HEK293 (cell line): ENCODE measurements around the gene EDIL3.

Source experiments
- BCL11A ChIP-seq: fragments of 450-650 bp; formaldehyde crosslinking; IDR thresholded peaks from 2 replicates; pipeline ENCODE4 v1.5.1; 2016; ENCODE audit warnings: low read depth, missing biosample characterization, missing genetic modification characterization
- MYNN ChIP-seq: fragments of 450-650 bp; formaldehyde crosslinking; IDR thresholded peaks from 2 replicates; pipeline ENCODE4 v1.5.1; 2016; ENCODE audit warnings: missing biosample characterization, missing genetic modification characterization, borderline replicate concordance
- PRDM6 ChIP-seq: fragments of 450-650 bp; formaldehyde crosslinking; IDR thresholded peaks from 2 replicates; pipeline ENCODE4 v1.5.1; 2017; ENCODE audit warnings: missing biosample characterization, missing genetic modification characterization
- WT1 ChIP-seq: fragments of 450-650 bp; formaldehyde crosslinking; IDR thresholded peaks from 2 replicates; pipeline ENCODE4 v1.5.1; 2016; ENCODE audit warnings: missing biosample characterization, missing genetic modification characterization
- ZNF16 ChIP-seq: fragments of 450-650 bp; formaldehyde crosslinking; IDR thresholded peaks from 2 replicates; pipeline ENCODE4 v1.5.1; 2016; ENCODE audit warnings: low read depth, missing biosample characterization, missing genetic modification characterization
- ZNF169 ChIP-seq: fragments of 450-650 bp; formaldehyde crosslinking; IDR thresholded peaks from 2 replicates; pipeline ENCODE4 v1.5.1; 2016; ENCODE audit warnings: missing biosample characterization, missing genetic modification characterization
- ZNF2 ChIP-seq: fragments of 450-650 bp; formaldehyde crosslinking; IDR thresholded peaks from 2 replicates; pipeline ENCODE4 v1.5.1; 2016; ENCODE audit warnings: missing biosample characterization, missing genetic modification characterization
- ZNF274 ChIP-seq, 2 experiments: fragments of 200-500 bp in 1 of 2; fragments of 450-650 bp in 1 of 2; sonication (Bioruptor generic) in 1 of 2; formaldehyde crosslinking in 1 of 2; IDR thresholded peaks; 2 replicates each; pipeline versions ENCODE4 v1.5.1 to v1.6.1; 2014 to 2016; ENCODE audit warnings: borderline replicate concordance in 1 of 2, inconsistent platforms in 1 of 2, low read length in 1 of 2, missing biosample characterization in 1 of 2, missing genetic modification characterization in 1 of 2
- ZNF311 ChIP-seq: fragments of 450-650 bp; formaldehyde crosslinking; IDR thresholded peaks from 2 replicates; pipeline ENCODE4 v1.5.1; 2017; ENCODE audit warnings: missing biosample characterization, missing genetic modification characterization, borderline replicate concordance
- ZNF341 ChIP-seq: fragments of 450-650 bp; formaldehyde crosslinking; IDR thresholded peaks from 2 replicates; pipeline ENCODE4; 2016; ENCODE audit warnings: low read depth, missing biosample characterization, missing genetic modification characterization
- ZNF510 ChIP-seq: fragments of 450-650 bp; formaldehyde crosslinking; IDR thresholded peaks from 2 replicates; pipeline ENCODE4 v1.5.1; 2018; ENCODE audit warnings: mild to moderate bottlenecking, missing genetic modification characterization, missing biosample characterization; ENCODE audit not compliant: insufficient replicate concordance
- ZNF555 ChIP-seq: fragments of 450-650 bp; formaldehyde crosslinking; conservative IDR thresholded peaks from 2 replicates; pipeline ENCODE4 v1.5.1; 2017; ENCODE audit warnings: missing biosample characterization, mild to moderate bottlenecking, missing genetic modification characterization, inconsistent platforms
- ZNF561 ChIP-seq: fragments of 450-650 bp; IDR thresholded peaks from 2 replicates; pipeline ENCODE4 v1.5.1; 2018; ENCODE audit warnings: missing biosample characterization, missing genetic modification characterization, borderline replicate concordance
- ZNF660 ChIP-seq: fragments of 450-650 bp; IDR thresholded peaks from 2 replicates; pipeline ENCODE4 v1.5.1; 2018; ENCODE audit warnings: missing biosample characterization, mild to moderate bottlenecking, missing genetic modification characterization
- TF ChIP-seq, protein P1 (sequence below): fragments of 450-650 bp; formaldehyde crosslinking; IDR thresholded peaks from 2 replicates; pipeline ENCODE4 v1.5.1; 2016; ENCODE audit warnings: missing biosample characterization, missing genetic modification characterization
- TF ChIP-seq, protein P2 (sequence below): fragments of 450-650 bp; formaldehyde crosslinking; IDR thresholded peaks from 2 replicates; pipeline ENCODE4 v1.5.1; 2016; ENCODE audit warnings: missing biosample characterization, missing genetic modification characterization, borderline replicate concordance

EDIL3 gene

DNA sequence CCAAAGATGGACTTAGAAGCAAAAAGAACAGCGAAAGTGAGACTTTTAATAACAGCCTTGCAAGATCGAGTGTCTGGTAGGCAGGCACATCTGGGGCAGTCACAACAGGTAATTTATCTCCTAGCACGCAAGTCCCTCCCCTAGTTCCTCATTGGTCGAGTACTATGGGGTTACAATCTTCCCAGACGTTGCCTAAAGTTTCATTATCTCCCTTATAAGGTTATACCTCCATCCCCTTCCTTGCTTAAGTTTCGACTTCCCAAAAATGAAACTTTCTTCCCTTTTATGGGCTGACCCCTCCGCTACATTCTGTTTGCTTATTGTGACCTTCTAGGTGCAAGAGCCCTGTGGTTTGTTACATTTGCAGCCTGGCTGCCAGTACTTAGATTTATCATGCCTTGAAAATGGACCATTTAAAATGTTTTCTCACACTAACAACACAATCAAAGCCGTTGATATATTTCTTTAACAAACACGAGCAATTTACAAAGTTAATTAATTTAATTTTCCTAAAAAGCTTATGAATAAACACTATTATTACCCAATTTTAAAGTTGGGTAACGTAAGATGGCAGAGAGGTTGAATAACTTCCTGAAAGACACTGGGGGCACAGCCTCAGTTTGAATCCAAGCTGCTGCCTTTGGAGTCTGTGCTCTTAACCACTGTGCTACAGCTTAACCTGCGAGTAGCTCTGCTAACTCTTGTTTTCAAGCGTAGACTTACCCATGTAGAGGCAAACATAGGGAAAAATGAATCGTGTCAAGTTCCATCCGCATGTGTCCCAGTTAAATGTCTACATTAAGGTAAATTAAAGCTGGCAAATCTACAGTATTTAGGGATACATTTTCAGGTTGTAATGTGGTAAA is 91.7 kb downstream of the EDIL3 start (continued):
- TF ChIP-seq, protein P1, sequence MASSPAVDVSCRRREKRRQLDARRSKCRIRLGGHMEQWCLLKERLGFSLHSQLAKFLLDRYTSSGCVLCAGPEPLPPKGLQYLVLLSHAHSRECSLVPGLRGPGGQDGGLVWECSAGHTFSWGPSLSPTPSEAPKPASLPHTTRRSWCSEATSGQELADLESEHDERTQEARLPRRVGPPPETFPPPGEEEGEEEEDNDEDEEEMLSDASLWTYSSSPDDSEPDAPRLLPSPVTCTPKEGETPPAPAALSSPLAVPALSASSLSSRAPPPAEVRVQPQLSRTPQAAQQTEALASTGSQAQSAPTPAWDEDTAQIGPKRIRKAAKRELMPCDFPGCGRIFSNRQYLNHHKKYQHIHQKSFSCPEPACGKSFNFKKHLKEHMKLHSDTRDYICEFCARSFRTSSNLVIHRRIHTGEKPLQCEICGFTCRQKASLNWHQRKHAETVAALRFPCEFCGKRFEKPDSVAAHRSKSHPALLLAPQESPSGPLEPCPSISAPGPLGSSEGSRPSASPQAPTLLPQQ (tag by site-specific recombination), result peak; percentile 23; the same call in 1 of the 2 replicates
- TF ChIP-seq ZNF16, result no peak
- peak; percentile 92 for TF ChIP-seq PRDM6 (tag by site-specific recombination)
- 0 out of 2 replicates have a peak, but pooled peaks have one; percentile 47 for TF ChIP-seq BCL11A (tag by site-specific recombination)
- TF ChIP-seq ZNF341, result peak; percentile 50; the same call in 1 of the 2 replicates
- no peak for TF ChIP-seq ZNF311 (tag by site-specific recombination)
- TF ChIP-seq, protein P2, sequence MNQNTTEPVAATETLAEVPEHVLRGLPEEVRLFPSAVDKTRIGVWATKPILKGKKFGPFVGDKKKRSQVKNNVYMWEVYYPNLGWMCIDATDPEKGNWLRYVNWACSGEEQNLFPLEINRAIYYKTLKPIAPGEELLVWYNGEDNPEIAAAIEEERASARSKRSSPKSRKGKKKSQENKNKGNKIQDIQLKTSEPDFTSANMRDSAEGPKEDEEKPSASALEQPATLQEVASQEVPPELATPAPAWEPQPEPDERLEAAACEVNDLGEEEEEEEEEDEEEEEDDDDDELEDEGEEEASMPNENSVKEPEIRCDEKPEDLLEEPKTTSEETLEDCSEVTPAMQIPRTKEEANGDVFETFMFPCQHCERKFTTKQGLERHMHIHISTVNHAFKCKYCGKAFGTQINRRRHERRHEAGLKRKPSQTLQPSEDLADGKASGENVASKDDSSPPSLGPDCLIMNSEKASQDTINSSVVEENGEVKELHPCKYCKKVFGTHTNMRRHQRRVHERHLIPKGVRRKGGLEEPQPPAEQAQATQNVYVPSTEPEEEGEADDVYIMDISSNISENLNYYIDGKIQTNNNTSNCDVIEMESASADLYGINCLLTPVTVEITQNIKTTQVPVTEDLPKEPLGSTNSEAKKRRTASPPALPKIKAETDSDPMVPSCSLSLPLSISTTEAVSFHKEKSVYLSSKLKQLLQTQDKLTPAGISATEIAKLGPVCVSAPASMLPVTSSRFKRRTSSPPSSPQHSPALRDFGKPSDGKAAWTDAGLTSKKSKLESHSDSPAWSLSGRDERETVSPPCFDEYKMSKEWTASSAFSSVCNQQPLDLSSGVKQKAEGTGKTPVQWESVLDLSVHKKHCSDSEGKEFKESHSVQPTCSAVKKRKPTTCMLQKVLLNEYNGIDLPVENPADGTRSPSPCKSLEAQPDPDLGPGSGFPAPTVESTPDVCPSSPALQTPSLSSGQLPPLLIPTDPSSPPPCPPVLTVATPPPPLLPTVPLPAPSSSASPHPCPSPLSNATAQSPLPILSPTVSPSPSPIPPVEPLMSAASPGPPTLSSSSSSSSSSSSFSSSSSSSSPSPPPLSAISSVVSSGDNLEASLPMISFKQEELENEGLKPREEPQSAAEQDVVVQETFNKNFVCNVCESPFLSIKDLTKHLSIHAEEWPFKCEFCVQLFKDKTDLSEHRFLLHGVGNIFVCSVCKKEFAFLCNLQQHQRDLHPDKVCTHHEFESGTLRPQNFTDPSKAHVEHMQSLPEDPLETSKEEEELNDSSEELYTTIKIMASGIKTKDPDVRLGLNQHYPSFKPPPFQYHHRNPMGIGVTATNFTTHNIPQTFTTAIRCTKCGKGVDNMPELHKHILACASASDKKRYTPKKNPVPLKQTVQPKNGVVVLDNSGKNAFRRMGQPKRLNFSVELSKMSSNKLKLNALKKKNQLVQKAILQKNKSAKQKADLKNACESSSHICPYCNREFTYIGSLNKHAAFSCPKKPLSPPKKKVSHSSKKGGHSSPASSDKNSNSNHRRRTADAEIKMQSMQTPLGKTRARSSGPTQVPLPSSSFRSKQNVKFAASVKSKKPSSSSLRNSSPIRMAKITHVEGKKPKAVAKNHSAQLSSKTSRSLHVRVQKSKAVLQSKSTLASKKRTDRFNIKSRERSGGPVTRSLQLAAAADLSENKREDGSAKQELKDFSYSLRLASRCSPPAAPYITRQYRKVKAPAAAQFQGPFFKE (tag by site-specific recombination), result no peak
- peak; percentile 61; the same call in 1 of the 2 replicates for TF ChIP-seq ZNF2 (tag by site-specific recombination)
- TF ChIP-seq ZNF274 (IDR thresholded peaks at IDR 0.05; ENCODE audit: low read length), result no peak
- no peak for TF ChIP-seq ZNF274 (tag by site-specific recombination; IDR thresholded peaks at IDR 0.05; ENCODE audit: borderline replicate concordance)
- no peak for TF ChIP-seq ZNF169 (tag by site-specific recombination)
- peak; percentile 51; the same call in 1 of the 2 replicates for TF ChIP-seq WT1 (tag by site-specific recombination)
- TF ChIP-seq ZNF555, result no peak
- TF ChIP-seq MYNN (tag by site-specific recombination), result peak; percentile 70; the same call in 1 of the 2 replicates
- TF ChIP-seq ZNF510 (tag by site-specific recombination), result no peak
- TF ChIP-seq ZNF660 (tag by site-specific recombination), result no peak
- TF ChIP-seq ZNF561, result peak; percentile 63; the same call in 1 of the 2 replicates
